G401.6 (cell line): ENCODE data around the gene WRAP53.
A peak's percentile ranks its signal among the peaks of the same experiment; 100 is the strongest.

Experiments used
- FAIRE-seq: peaks from 2 replicates; lab custom pipeline; 2012; peaks lifted over from hg19 to GRCh38; lab: Jason Lieb, UNC

WRAP53 gene

DNA sequence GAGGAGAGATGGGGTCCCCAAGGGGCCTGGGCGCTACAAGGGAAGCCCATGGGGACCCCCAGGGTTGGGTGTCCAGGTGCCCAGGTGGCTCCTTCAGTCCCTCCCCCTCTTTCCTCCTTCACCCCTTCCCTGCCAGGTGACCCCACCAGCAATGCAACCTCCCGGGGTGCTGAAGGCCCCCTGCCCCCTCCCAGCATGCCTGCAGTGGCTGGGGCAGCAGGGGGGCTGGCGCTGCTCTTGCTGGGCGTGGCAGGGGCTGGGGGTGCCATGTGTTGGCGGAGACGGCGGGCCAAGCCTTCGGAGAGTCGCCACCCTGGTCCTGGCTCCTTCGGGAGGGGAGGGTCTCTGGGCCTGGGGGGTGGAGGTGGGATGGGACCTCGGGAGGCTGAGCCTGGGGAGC lies 20.8 kb downstream of the WRAP53 start:
- no peak for FAIRE-seq

- FAIRE-seq, result no peak
These were observed 22.0 kb downstream of the WRAP53 start for GRCh38 chr17:7710301-7710700.

DNA sequence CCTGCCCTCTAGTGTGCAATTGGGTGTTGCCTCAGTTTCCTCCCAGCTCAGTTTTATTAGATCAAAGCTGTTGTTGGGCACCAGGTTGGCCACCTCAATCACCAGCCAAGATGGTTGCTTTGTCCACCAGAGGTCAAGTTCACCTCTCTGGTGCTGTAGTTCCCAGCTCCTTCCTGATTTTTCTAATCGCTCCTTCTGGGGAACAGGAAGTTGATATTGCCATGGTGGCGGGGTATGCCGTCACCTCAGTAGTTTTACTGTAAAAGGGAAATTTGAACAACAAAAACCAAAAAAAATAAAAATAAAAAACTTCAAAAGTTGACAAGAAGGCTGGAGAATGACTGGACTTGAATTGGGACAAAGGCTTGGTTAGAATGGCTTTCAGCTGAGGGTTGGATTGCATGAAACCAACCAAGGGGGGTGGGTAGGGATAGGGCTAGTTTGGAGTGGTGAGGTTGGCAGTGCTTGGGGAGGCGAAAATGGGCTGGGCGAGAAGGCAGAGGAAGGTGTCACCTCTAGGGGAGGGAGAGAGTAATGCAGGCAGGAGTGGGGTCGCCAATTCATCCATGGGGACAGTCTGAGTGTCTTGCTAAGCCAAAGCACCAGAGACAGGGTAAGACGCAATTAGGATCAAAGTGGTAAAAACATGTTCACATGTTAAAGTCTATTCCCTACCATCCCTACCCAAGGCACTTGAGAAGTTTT lies 22.9 kb downstream of the WRAP53 start:
- FAIRE-seq, result no peak

- FAIRE-seq, result no peak
These were observed 24.0 kb downstream of the WRAP53 start for GRCh38 chr17:7712111-7712771.

DNA sequence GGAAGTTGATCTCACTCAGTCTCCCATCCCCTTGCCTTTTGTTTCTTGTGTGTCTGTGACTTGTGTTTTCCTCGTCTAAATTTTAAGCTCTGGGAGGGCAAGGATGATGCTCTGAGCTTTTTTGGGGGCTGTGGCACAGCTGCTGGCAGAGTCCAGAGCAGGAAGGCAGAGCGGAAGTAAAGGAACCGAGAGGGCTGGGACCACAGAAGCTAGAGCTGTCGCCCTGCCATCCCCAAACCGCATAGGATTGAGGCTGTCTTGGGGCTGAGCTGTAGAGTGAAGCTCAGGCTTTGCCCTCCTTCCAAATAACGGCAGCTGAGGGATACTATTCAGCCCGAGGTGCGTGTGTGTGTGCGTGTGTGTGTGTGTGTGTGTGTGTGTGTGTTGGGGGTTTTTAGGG lies 25.5 kb downstream of the WRAP53 start:
- FAIRE-seq, result no peak

DNA sequence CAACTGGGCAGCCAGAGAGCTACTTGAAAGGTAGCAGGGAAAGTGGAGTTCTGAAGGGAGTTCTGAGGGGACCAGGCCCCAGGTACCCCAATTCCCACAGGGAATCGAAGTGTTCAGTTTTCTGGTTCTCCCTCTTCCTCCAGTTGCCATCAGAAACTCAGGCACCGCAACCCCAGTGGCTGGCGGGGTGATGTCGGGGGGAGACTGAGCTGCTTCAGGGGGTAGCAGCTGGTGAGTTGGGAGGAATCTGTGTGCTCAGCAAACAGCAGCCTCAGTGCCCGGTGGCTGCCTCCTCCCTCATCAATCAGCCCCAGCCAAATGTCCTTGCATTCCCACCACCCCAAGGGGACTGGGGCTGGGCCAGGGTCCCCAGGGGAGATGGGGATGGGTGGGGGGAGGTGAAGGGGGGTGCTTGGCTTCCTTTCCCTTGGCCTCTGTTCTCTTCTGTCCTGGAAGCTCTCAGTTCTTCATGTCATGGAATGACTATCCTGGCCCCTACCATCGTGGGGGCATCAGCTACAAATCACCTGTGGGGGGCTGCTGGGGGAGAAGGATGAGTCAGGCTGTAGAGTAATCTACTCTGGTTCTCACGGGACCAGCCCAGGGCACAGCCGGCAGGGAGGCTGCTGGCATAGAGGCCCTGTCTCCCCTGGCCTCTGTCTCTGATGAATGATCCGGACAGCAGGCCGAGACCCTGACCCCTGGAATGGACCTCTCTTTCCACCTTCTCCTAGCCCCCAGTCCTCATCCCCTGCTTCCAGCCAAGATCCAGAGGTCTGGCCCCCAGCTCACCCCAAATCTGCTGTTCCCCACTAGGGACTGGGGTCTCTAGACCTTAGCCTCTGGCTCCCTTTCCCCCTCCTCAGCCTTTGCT lies 26.7 kb downstream of the WRAP53 start:
- no peak for FAIRE-seq

DNA sequence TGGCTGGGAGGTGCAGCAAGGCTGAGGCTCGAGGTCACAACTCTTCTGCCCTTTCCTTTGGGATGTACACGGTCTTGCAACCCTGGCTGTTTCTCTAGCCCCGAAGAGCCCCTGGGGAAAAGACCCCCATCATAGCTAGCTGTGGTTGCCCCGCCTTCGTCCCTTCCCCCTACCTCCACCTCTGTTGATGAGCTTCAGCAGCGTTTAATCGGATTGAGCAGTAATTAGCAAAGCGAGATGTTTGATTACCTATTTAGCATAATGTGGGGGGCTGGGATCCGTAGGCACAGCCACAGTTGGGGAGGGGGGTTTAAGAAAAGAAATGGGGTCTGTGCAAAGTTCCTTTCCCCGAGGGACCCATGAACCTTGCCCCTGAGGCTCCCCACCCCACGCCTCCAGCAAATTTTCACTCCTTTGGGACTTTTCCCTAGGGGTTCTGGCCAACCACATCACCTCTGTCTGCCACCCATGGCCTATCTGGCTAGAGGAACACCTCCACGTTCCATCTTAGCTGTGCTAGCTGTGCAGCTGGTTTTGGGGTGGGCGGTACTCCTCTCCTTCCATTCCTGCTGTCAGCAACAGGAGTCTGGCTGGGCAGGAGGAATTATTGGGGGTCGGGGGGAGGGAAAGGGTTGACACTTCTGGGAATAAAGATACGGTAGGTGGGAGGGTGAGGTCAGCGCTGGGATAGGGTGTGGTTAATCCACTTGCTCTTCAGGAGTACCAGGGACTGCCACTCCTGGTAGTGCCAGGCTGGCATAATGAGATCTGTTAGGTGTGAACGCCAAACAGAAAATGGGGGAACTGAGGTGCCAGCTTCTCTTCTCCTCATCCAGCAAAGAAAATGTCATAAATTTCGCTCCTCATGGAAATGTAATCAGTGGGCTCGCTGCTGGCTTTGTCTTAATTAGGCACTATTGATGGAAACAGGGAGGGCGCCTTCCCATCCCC lies 27.9 kb downstream of the WRAP53 start:
- no peak for FAIRE-seq

DNA sequence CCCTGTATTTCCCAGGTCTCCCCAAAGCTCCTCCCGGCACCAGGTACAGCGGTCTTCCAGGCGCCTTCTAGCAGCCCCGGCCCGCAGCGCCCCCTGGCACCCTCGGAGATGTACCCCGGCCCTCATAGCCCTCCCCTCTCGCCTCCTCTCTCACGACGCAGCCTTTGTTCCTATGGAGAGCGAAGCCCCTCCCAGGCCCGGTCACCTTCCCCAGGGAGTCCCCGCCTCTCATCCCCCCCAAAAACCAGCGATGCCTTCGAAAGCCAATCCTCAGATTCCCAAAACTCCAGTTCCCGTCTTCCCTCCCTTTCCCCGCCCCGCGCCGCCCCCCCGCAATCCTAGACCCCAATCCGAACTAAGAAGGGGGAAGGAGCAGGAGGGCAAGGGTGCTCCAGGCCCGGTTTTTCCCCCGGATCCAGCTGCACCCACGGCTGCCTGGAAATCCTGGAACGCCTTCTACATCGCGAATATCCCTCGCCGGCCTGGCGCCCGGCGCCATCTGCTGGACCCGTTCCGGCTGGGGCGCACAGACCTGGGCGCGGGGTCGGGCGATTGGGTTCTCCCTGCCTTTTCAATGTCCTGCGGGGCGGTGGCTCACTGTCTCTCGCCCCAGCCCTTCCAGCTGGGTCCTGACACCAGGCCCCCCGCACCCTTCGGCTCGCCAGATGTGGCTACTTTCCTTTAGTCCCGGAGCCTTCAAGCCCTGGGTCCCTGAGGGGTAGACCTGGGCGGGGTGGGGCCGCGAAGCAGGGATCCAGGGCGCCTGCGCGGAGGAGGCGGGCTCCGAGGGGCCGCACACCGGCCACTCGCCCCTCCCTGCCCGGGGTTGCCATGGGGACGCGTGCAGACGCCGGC lies 28.9 kb downstream of the WRAP53 start, which contains the start of gene DNAH2:
Gene DNAH2, plus strand, starts transcription at position 844 of the 855 bp plus-strand sequence. CDS start 1,991 bp downstream, outside the sequence.
- FAIRE-seq, result peak; percentile 67

- no peak for FAIRE-seq
These were observed 29.6 kb downstream of the WRAP53 start for GRCh38 chr17:7717756-7718350.

DNA sequence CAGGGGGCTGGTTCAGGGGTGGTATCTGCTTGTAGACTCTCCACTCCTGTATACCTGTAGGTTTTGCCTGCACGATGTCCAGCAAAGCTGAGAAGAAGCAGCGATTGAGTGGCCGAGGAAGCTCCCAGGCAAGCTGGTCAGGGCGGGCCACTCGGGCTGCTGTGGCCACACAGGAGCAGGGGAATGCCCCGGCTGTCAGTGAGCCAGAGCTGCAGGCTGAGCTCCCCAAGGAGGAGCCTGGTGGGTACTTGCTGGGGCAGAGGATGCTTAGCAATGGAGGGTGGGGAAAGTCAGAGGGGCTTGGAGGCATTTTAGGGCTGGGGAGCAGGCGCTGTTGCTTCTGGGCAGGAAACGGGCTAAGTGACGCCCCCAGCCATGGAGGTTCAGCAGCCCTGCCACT lies 31.4 kb downstream of the WRAP53 start:
- no peak for FAIRE-seq

DNA sequence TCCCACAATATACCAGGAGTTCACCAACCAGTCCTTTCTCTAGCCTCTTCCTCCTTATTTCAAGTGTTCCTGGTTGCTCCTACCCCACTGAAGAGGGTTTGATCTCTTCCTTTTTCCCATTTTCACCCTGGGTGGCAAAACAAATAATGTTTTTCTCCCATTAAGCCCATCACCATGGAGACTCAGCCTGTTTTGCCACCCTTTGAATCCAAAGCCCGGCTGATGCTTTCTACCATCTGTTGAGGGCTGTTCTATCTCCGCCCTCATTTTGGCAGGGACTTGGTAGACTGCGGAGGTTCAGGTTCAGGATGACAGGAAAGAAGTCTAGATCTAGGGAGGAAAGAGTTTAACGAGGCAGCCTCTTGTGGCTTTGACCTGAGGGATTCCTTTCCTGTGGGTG lies 31.8 kb downstream of the WRAP53 start:
- FAIRE-seq, result no peak

DNA sequence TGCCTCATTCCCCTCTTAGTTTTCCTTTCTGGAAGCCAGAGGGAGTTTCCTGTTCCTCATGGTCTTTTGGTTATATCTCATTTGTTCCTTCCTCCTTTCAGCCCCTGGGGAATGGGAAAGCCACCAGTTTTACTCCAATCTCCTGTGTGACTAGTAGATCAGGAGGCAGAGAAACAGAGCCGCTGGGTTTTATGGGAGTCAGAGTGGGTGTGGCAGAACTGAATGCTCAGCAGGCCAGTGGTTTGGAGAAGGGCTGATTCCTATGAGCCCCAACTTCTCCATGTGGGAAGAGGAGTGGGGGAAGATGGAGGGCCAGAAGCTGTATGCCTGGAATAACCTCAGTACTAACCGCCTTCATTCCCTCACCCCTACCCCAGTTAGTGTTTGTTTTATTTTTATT lies 33.3 kb downstream of the WRAP53 start:
- FAIRE-seq, result no peak

- no peak for FAIRE-seq
These were observed 39.6 kb downstream of the WRAP53 start for GRCh38 chr17:7727886-7728285.

DNA sequence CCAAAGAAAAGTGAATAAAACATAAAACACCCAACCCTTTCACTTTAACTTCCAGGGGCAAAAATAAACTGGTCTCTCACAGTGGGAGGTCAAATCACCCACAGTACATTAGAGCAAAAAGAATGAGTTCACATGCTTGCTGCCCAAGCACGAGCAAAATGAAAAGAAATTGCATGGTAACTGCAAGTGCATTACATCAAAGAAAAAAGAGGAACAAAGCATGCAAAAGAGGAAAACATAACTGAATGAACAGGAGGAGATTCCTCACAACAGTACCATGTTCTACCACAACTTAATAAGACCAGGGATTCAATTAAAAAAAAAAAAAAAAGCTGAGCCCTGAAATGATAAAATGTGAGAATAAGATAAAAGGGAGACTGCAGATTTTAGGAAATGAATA lies 41.5 kb downstream of the WRAP53 start:
- FAIRE-seq, result no peak

DNA sequence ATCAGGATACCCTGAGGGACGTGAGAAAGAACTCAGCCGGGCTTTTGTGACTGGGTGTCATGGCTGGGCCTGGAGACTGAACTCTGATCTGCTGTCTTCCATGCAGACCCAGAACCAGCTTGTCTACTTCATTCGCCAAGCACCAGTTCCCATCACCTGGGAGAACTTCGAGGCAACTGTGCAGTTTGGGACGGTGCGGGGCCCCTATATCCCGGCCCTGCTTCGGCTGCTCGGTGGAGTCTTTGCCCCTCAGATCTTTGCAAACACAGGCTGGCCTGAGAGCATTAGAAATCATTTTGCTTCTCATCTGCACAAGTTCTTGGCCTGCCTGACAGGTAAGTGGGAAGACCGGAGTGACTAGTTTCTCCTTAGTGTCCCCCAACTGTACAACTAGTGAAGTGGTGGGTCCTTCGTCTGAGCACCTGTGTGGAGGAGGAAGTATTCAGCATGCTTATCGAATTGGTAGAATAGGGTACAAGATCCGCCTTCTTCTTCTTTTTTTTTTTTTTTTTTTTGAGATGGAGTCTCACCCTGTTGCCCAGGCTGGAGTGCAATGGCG lies 44.8 kb downstream of the WRAP53 start:
- FAIRE-seq, result no peak

DNA sequence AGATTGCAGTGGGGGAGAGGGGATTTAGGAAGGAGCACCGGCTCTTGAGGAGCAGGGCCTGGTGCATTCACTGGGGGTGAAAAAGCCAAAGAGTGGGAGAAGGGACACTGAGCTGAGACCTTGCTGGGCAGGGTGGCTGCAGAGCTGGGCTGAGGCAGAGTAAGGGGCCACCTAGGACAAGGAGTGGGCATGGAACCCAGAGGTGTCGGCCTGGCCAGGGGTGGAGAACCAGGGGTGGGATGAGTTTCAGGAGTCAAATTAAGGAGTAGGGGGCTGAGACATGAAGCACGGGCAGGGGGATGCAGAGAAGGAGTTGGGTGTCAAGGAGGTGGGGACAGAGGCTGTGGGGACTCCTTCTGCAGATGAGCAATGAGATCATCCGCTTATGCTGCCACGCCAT lies 49.3 kb downstream of the WRAP53 start:
- no peak for FAIRE-seq

GRCh38 chr17:7739746-7740145 lies 51.5 kb downstream of the WRAP53 start:
- FAIRE-seq, result no peak

GRCh38 chr17:7740481-7741001 lies 52.3 kb downstream of the WRAP53 start:
- no peak for FAIRE-seq

GRCh38 chr17:7742729-7743128 lies 54.5 kb downstream of the WRAP53 start:
- no peak for FAIRE-seq

DNA sequence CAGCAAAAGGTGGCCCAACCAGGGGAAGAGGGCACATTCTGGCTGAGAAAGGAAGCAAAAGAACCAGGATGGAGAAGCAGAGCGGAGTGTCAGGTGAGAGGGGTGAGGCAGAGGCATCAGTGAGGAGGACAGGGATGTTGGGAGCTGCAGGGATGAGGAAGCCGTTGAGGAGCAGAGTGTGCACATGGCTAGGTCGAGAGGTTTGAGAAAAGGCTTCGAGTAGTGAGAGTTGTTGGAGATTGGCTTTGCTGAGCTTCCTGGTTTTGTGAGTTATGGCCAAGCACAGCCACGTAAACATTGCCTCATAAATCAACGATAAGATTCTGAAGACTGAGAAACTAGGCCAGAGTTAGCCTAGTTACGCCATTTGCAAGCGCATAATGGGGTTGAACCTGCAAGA lies 56.1 kb downstream of the WRAP53 start:
- FAIRE-seq, result no peak
